Endodermal cell (in vitro differentiated cells): ENCODE data around the gene OLIG3. TPM values are rescaled to one million over a fixed set of nuclear protein-coding genes. Genes with fewer than 3 reads are reported as not detected.

Source experiments
- DNase-seq: peaks from one replicate; pipeline ENCODE4 v3.0.0-alpha.2; 2017
- H3K27ac ChIP-seq: 2 replicates; pipeline ENCODE4 v1.5.1; 2013; ENCODE audit warnings: mild to moderate bottlenecking, low read depth, low read length, moderate library complexity
- H3K27me3 ChIP-seq: 2 replicates; pipeline ENCODE4 v1.6.1; 2013; ENCODE audit warnings: mild to moderate bottlenecking, low read length, moderate library complexity; ENCODE audit not compliant: insufficient read depth, control insufficient read depth, poor library complexity, severe bottlenecking
- H3K36me3 ChIP-seq: 2 replicates; pipeline ENCODE4 v1.7.0; 2013; ENCODE audit warnings: mild to moderate bottlenecking, low read length, moderate library complexity; ENCODE audit not compliant: control insufficient read depth, insufficient read depth
- H3K4me1 ChIP-seq: one replicate; pipeline ENCODE4 v1.7.0; 2013; ENCODE audit warnings: low read length; ENCODE audit not compliant: control insufficient read depth, insufficient read depth
- H3K4me3 ChIP-seq: 2 replicates; pipeline ENCODE4 v1.5.1; 2013; ENCODE audit warnings: mild to moderate bottlenecking, low read length, moderate library complexity
- H3K9ac ChIP-seq: 2 replicates; pipeline ENCODE4 v1.6.1; 2013; ENCODE audit warnings: mild to moderate bottlenecking, low read length, moderate library complexity; ENCODE audit not compliant: poor library complexity, severe bottlenecking; ENCODE audit errors: extremely low read depth
- H3K9me3 ChIP-seq: 2 replicates; pipeline ENCODE4 v1.6.1; 2013; ENCODE audit warnings: mild to moderate bottlenecking, low read length, moderate library complexity; ENCODE audit not compliant: control insufficient read depth
- H3K27ac Mint-ChIP-seq: 2 replicates; pipeline ENCODE4 v1.8.0; 2020; ENCODE audit warnings: mixed read lengths
- H3K27me3 Mint-ChIP-seq: 2 replicates; pipeline ENCODE4 v1.8.0; 2021; ENCODE audit warnings: mild to moderate bottlenecking, mixed read lengths; ENCODE audit not compliant: insufficient read depth
- H3K36me3 Mint-ChIP-seq: 2 replicates; pipeline ENCODE4 v1.8.0; 2020; ENCODE audit warnings: low read depth, mixed read lengths
- H3K4me1 Mint-ChIP-seq: 2 replicates; pipeline ENCODE4 v1.8.0; 2020; ENCODE audit warnings: mixed read lengths
- H3K4me3 Mint-ChIP-seq: 2 replicates; pipeline ENCODE4 v1.8.0; 2020; ENCODE audit warnings: mild to moderate bottlenecking, moderate library complexity, mixed read lengths
- H3K9me3 Mint-ChIP-seq: 2 replicates; pipeline ENCODE4 v1.8.0; 2020; ENCODE audit warnings: mild to moderate bottlenecking, mixed read lengths
- WGBS, 2 experiments: methylation state at CpG; one replicate each; pipeline versions ENCODE4 v1.1.5 to v1.1.7; 2013; ENCODE audit warnings: missing lambda C conversion rate in 2 of 2, mixed read lengths in 1 of 2; ENCODE audit not compliant: insufficient coverage in 1 of 2, insufficient read length in 1 of 2; 5-methylcytosine and 5-hydroxymethylcytosine counted together
- total RNA-seq, 2 donors: library from RNA; stranded (reverse); fragmentation: NEBNext Ultra II Directional in 1 of 2; extraction: Animal tissue kit (Norgen Biotek cat#: 25700) in 1 of 2; gene quantifications; 2 replicates in 1 of 2; 3 replicates in 1 of 2; pipeline ENCODE4 v1.2.1, GENCODE V29; 2021
- TF ChIP-seq, protein P1 (sequence below): fragments of 200-600 bp; sonication (generic); conservative IDR thresholded peaks from 2 replicates; pipeline ENCODE4 v1.5.0; 2021; ENCODE audit warnings: antibody characterized with exemption, mild to moderate bottlenecking

OLIG3 gene
- total RNA-seq, 2 donors from 2014 or later: not detected

DNA sequence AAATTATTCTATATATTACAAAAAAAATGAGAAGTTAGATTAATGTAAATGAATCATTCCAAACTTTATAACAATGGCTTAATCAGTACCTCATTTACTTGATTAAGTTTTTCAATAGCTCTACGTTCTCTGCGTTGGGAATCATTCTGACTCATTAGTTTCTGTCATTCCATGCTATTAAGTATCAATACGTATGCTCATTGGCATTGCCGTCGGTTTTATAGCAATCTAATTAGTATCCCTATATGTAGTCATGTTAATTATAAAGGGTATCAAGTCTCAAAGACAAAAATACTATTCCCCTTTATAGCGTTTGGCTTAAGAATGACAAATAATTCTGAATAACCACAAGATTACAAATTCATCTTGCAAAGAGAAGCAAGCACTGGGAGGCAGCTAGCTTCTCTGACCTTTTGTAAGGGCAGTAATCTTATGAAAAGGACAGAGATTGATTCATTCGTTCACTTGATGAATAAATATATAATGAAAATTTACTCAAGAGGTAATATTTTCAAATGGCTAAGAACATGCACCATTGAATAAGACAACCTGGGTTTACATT, 41.8 kb downstream of the OLIG3 start:
- WGBS, 2 experiments: 95 to 100% methylated on average over 2 to 6 of the region's 7 CpGs
- no peaks in the 10 kb centered on the region for H3K4me1 ChIP-seq
- Mint-ChIP-seq H3K36me3 (no peaks in the 10 kb centered on the region), H3K4me3 (no peak overlapping the region), H3K4me1 (no peaks in the 10 kb centered on the region), H3K9me3 (peaks cover 13% of the 10 kb centered on the region), H3K27ac (no peak overlapping the region), H3K27me3 (no peaks in the 10 kb centered on the region)
- H3K9ac ChIP-seq: no peak overlapping the region
- TF ChIP-seq, protein P1, sequence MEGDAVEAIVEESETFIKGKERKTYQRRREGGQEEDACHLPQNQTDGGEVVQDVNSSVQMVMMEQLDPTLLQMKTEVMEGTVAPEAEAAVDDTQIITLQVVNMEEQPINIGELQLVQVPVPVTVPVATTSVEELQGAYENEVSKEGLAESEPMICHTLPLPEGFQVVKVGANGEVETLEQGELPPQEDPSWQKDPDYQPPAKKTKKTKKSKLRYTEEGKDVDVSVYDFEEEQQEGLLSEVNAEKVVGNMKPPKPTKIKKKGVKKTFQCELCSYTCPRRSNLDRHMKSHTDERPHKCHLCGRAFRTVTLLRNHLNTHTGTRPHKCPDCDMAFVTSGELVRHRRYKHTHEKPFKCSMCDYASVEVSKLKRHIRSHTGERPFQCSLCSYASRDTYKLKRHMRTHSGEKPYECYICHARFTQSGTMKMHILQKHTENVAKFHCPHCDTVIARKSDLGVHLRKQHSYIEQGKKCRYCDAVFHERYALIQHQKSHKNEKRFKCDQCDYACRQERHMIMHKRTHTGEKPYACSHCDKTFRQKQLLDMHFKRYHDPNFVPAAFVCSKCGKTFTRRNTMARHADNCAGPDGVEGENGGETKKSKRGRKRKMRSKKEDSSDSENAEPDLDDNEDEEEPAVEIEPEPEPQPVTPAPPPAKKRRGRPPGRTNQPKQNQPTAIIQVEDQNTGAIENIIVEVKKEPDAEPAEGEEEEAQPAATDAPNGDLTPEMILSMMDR: no peak
- H3K4me3 ChIP-seq: no peak overlapping the region
- peaks cover 5% of the 10 kb centered on the region for H3K9me3 ChIP-seq
- no peaks in the 10 kb centered on the region for H3K27me3 ChIP-seq
- no peaks in the 10 kb centered on the region for H3K36me3 ChIP-seq
- no peak overlapping the region for H3K27ac ChIP-seq
- DNase-seq: no peak

GRCh38 chr6:137443901-137444300, 50.3 kb downstream of the OLIG3 start:
- WGBS, 2 experiments: 40 to 41% methylated on average over 1 of the region's 1 CpG
- Mint-ChIP-seq H3K4me3 (no peak overlapping the region), H3K36me3 (no peaks in the 10 kb centered on the region), H3K4me1 (no peaks in the 10 kb centered on the region), H3K27me3 (no peaks in the 10 kb centered on the region), H3K9me3 (peaks cover 2% of the 10 kb centered on the region), H3K27ac (no peak overlapping the region)
- Histone ChIP-seq H3K27me3 (no peaks in the 10 kb centered on the region), H3K36me3 (no peaks in the 10 kb centered on the region), H3K9ac (no peak overlapping the region), H3K9me3 (no peaks in the 10 kb centered on the region), H3K4me3 (no peak overlapping the region), H3K27ac (no peak overlapping the region), H3K4me1 (no peaks in the 10 kb centered on the region)
- TF ChIP-seq, protein P1: peak; percentile 51
- DNase-seq: peak; percentile 70
